Gastroesophageal sphincter (tissue), 4 donors: ENCODE results near the gene ZSCAN26. TPM values are rescaled to one million over a fixed set of nuclear protein-coding genes. Genes with fewer than 3 reads are reported as not detected.

Source experiments
- ATAC-seq: fragments of 150-250 bp; one replicate; pipeline ENCODE4 v1.9.1; 2016; ENCODE audit warnings: mild to moderate bottlenecking, moderate library complexity
- H3K27ac ChIP-seq, 4 donors: fragments of 200-600 bp; sonication (generic) in 3 of 4; 1 replicate in 3 of 4; 2 replicates in 1 of 4; pipeline ENCODE4 v1.5.1; 2016 to 2019
- H3K27me3 ChIP-seq: fragments of 200-600 bp; sonication (generic); one replicate; pipeline ENCODE4 v1.5.1; 2019
- H3K36me3 ChIP-seq, 2 donors: fragments of 200-600 bp; sonication (generic); one replicate each; pipeline ENCODE4 v1.5.1; 2019; ENCODE audit warnings: control low read depth in 1 of 2
- H3K4me1 ChIP-seq, 3 donors: fragments of 200-600 bp; sonication (generic); 1 replicate in 2 of 3; 2 replicates in 1 of 3; pipeline ENCODE4 v1.5.1; 2016 to 2019; ENCODE audit warnings: control low read depth in 2 of 3
- H3K4me3 ChIP-seq, 2 donors: fragments of 200-600 bp; sonication (generic); one replicate each; pipeline ENCODE4 v1.5.1; 2019; ENCODE audit warnings: mild to moderate bottlenecking in 1 of 2, moderate library complexity in 1 of 2
- H3K9me3 ChIP-seq, 3 donors: fragments of 200-600 bp; sonication (generic); one replicate each; pipeline ENCODE4 v1.5.1; 2017 to 2019; ENCODE audit warnings: control low read depth in 2 of 3
- EP300 ChIP-seq: sonication (generic); formaldehyde crosslinking; IDR thresholded peaks from one replicate; pipeline ENCODE4 v1.6.1; 2017; ENCODE audit warnings: antibody characterized with exemption, mild to moderate bottlenecking
- POLR2A ChIP-seq, 2 donors: fragments of 450-650 bp; IDR thresholded peaks; one replicate each; pipeline ENCODE4 v1.6.1; 2017; ENCODE audit warnings: antibody characterized with exemption in 2 of 2, mild to moderate bottlenecking in 2 of 2, moderate library complexity in 1 of 2
- POLR2AphosphoS5 ChIP-seq: sonication (generic); formaldehyde crosslinking; IDR thresholded peaks from one replicate; pipeline ENCODE4 v1.6.1; 2017; ENCODE audit warnings: antibody characterized with exemption
- WGBS, 2 donors: methylation state at CpG; one replicate each; pipeline ENCODE4 v1.1.5; 2018; ENCODE audit warnings: low coverage in 1 of 2; 5-methylcytosine and 5-hydroxymethylcytosine counted together
- total RNA-seq, 4 donors: library from RNA; depleted of rRNA; stranded (reverse); fragments of >200 nt; gene quantifications; one replicate each; pipeline ENCODE4 v1.1.0, GENCODE V29; 2016
- TF ChIP-seq, protein P1 (sequence below), 4 experiments: fragments of 200-600 bp in 2 of 4; fragments of 450-650 bp in 2 of 4; sonication (generic) in 1 of 4; IDR thresholded peaks; one replicate each; pipeline ENCODE4 v1.5.1; 2017 to 2019; ENCODE audit warnings: antibody characterized with exemption in 4 of 4, mild to moderate bottlenecking in 2 of 4, moderate library complexity in 2 of 4

The ZSCAN26 gene
- total RNA-seq, 4 donors from 2014 or later: 17.9 to 27.1 (median 24.5) TPM

DNA sequence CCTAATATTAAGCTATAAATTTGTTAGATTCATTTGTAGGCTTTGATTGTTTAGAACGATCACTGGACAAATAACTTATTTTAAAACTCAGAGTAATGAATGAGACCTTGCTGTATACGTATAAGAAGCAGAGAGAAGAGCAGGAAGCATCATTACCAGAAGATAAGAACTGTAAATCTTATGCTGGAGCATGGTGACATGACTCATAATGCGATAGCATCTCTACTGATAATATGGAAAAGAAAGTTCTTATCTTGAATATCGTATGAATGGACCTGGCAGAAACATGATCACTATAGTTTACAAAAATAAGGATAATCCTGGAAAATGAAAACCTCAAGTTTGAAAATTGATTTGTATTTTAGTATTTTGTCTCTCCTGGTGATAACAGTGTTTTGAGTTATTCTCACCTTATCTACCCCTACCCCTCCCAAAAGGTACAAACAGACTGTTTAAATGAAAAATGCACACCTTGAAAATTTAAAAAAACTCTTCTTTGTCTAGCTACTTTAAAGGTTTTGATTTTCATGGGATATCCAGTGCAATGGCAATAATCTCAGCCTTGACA lies 2.0 kb upstream of the ZSCAN26 start:
- no peak for ATAC-seq
- TF ChIP-seq POLR2A (IDR thresholded peaks at IDR 0.05): no peak
- no peak for TF ChIP-seq POLR2AphosphoS5
- TF ChIP-seq, protein P1, sequence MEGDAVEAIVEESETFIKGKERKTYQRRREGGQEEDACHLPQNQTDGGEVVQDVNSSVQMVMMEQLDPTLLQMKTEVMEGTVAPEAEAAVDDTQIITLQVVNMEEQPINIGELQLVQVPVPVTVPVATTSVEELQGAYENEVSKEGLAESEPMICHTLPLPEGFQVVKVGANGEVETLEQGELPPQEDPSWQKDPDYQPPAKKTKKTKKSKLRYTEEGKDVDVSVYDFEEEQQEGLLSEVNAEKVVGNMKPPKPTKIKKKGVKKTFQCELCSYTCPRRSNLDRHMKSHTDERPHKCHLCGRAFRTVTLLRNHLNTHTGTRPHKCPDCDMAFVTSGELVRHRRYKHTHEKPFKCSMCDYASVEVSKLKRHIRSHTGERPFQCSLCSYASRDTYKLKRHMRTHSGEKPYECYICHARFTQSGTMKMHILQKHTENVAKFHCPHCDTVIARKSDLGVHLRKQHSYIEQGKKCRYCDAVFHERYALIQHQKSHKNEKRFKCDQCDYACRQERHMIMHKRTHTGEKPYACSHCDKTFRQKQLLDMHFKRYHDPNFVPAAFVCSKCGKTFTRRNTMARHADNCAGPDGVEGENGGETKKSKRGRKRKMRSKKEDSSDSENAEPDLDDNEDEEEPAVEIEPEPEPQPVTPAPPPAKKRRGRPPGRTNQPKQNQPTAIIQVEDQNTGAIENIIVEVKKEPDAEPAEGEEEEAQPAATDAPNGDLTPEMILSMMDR (IDR thresholded peaks at IDR 0.05): no peak
- no peak for TF ChIP-seq EP300
- whole genome bisulfite sequencing, 2 donors: 57 to 66% methylated on average over 4 of the region's 4 CpGs
- no peaks in the 10 kb centered on the region for H3K27me3 ChIP-seq
- H3K9me3 ChIP-seq: peaks cover 0 to 15% (median 3%) of the 10 kb centered on the region in 3 donors
- H3K36me3 ChIP-seq: no peaks in the 10 kb centered on the region
- no peak overlapping the region for H3K27ac ChIP-seq
- peaks cover 6 to 28% (median 7%) of the 10 kb centered on the region in 3 donors for H3K4me1 ChIP-seq
- no peak overlapping the region for H3K4me3 ChIP-seq

- Histone ChIP-seq H3K4me1 (peaks cover 6 to 28% (median 7%) of the 10 kb centered on the region in 3 donors), H3K27ac (peak overlapping the region; percentile 83 to 92 (median 88)), H3K9me3 (no peaks in the 10 kb centered on the region), H3K36me3 (peaks cover 0 to under 1% of the 10 kb centered on the region in 2 donors), H3K27me3 (no peaks in the 10 kb centered on the region), H3K4me3 (peak overlapping the region; percentile 76 to 96)
- WGBS, 2 donors: 0 to 2% methylated on average over 2 to 5 of the region's 5 CpGs
- TF ChIP-seq, protein P1 (IDR thresholded peaks at IDR 0.05): no peak
- TF ChIP-seq POLR2AphosphoS5 (no peak), EP300 (no peak), POLR2A (IDR thresholded peaks at IDR 0.05) (no peak)
- ATAC-seq: no peak
Observed at GRCh38 chr6:28266563-28266961, 381 bp upstream of the ZSCAN26 start.

DNA sequence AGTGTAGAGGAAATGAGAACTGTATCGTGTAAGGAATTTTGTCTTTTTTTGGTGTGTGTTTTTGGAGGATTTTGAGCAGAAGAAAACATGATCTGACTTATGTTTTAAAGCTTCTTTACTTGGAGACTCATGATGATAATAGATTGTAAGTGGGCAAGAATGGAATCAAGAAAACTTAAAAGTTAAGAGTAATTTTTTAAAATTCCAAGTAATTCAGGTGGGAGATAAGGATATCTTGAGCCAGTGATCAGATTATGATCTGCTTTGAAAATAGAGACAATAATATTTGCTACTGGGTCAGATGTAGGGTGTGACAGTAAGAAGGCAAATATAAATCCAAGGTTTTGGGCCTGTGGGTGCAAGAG lies 734 bp downstream of the ZSCAN26 start:
- WGBS, 2 donors: 0% methylated on average over 1 of the region's 1 CpG
- peak overlapping the region; percentile 76 to 96 for H3K4me3 ChIP-seq
- H3K4me1 ChIP-seq: peaks cover 6 to 28% (median 7%) of the 10 kb centered on the region in 3 donors
- ATAC-seq: no peak
- no peaks in the 10 kb centered on the region for H3K27me3 ChIP-seq
- TF ChIP-seq, protein P1 (IDR thresholded peaks at IDR 0.05): no peak
- TF ChIP-seq POLR2AphosphoS5 (no peak), POLR2A (IDR thresholded peaks at IDR 0.05) (no peak), EP300 (no peak)
- no peaks in the 10 kb centered on the region for H3K9me3 ChIP-seq
- H3K27ac ChIP-seq: peak overlapping the region in 3 of 4 donors; percentile 88 to 92 (median 89)
- H3K36me3 ChIP-seq: peaks cover 0 to 11% of the 10 kb centered on the region in 2 donors

- TF ChIP-seq, protein P1 (IDR thresholded peaks at IDR 0.05): no peak
- TF ChIP-seq POLR2AphosphoS5 (peak; percentile 7), POLR2A (IDR thresholded peaks at IDR 0.05) (no peak), EP300 (no peak)
- H3K27ac ChIP-seq: peak overlapping the region in 1 of 4 donors; percentile 2
- no peaks in the 10 kb centered on the region for H3K9me3 ChIP-seq
- peaks cover 0 to 30% of the 10 kb centered on the region in 2 donors for H3K36me3 ChIP-seq
- no peak overlapping the region for H3K4me3 ChIP-seq
- peaks cover 6 to 28% (median 7%) of the 10 kb centered on the region in 3 donors for H3K4me1 ChIP-seq
- no peaks in the 10 kb centered on the region for H3K27me3 ChIP-seq
- no peak for ATAC-seq
Observed at GRCh38 chr6:28269492-28269891, 2.5 kb downstream of the ZSCAN26 start.

DNA sequence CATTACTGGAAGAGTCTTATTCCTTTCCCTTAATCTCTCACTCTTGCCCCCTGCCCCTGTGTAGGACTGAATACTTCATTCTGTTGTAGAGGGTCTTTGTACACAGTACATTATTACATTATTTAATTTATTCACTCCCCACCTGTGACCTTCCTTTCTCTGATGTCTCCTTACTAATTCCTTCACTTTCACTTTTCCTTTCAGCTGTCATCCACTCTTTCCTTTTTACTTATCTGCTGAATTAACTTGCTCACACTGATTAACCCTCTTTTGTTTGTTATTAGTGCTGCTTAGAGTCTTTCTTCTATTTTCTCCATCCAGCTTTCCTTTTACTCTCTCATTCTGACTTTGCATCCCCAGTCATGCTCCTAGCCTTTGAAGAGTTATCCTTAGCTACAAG lies 7.9 kb downstream of the ZSCAN26 start:
- Histone ChIP-seq H3K27ac (no peak overlapping the region), H3K9me3 (no peaks in the 10 kb centered on the region), H3K27me3 (no peaks in the 10 kb centered on the region), H3K4me1 (no peaks in the 10 kb centered on the region), H3K4me3 (no peak overlapping the region), H3K36me3 (peaks cover 4 to 61% of the 10 kb centered on the region in 2 donors)
- TF ChIP-seq POLR2AphosphoS5: no peak
- no peak for TF ChIP-seq EP300
- TF ChIP-seq, protein P1 (IDR thresholded peaks at IDR 0.05): no peak
- TF ChIP-seq POLR2A (IDR thresholded peaks at IDR 0.05): no peak
- ATAC-seq: no peak
